Measurements from ENCODE around the gene CDK14.
"Not testable (repeated sequence)": the region's sequence is repeated elsewhere in the genome, so short reads cannot be mapped to it uniquely, and the experiment has no call there.

CDK14 gene

GRCh38 chr7:91137153-91137787 lies 541.1 kb downstream of the CDK14 start:
- no peak for DNase-seq

- no peak for DNase-seq
These were observed 541.8 kb downstream of the CDK14 start for GRCh38 chr7:91137788-91138368.

GRCh38 chr7:91140286-91140685 lies 544.2 kb downstream of the CDK14 start:
- no peak for DNase-seq

- no peak for DNase-seq
These were observed 544.9 kb downstream of the CDK14 start for GRCh38 chr7:91140982-91141381.

DNA sequence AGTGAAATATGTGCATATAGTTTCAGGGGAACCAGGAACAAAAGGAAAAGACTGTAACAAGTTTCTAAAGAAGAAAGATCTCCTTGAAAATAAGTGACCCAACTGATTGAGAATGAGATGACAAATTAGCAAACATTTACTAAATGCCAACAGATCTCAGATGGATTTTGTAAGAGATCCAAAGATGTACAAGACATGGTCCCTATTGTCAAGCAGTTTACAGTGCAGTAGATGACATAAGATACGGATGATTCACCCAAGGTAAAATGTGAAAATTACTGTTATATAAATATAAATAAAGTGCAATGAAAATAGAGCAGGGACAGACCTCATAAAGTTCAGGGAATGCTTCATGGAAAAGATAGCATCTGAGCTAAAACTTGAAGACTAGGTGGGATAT lies 546.6 kb downstream of the CDK14 start:
- DNase-seq: no peak

GRCh38 chr7:91149341-91150246 lies 553.5 kb downstream of the CDK14 start:
- no peak for DNase-seq

DNA sequence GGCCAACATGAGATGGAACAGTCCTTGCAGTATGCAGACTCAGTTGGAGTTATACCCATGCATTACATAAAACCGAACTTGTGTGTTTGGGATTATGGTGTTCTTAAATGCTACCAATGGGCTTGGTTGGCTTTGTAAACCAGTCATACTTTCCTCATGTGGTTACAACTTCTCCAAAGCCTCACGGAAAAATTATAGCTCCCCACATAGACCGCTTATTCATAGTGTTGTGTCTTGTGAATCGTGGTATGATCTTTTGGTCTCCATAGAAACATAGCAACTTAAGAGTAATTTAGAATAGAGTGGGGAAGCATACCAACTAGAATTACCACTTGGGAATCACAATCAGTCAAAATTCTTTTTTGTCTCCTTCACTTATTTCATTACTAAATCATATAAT lies 555.8 kb downstream of the CDK14 start:
- no peak for DNase-seq

DNA sequence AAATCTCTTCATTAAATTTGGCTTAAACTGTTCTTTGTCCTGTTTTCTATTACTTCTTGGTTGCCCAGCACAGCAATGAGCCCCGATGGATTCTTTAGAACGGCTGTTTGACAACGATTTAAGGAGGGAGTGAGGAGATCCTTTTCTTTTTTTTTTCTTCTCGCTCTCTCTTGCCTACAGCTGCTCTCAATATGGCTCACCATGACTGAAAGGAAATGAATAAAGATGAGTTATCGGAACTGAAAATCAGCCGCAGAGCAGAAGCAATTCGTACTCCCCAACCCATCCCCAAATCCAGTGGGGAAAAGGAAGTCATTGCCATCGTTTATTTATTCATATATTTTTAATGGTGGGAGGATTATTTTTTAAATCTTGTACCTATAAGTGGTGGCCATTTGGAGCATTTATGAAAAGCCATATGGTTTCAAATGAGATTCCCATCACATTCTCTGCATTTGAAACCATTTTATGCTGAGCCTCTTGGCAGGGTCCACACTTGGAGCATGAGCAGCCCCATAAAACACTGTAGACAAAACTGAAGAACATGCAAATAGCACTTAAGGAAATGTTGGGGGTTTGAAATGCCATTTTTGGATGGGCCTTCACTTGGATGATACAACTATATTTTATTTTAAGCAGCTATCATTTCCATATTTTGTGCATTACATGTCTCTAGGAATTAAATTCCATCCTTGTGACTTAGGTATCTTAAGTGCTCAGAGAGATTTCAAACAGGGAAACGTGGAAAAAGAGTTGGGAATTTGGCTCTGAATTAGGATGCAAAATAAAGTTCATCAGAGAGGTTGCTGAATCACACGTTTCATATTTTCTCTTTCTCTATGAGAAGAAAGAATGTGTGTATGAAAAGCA lies 560.4 kb downstream of the CDK14 start:
- no peak for DNase-seq

- DNase-seq: no peak
These were observed 561.6 kb downstream of the CDK14 start for GRCh38 chr7:91157579-91158320.

GRCh38 chr7:91162436-91162835 lies 566.3 kb downstream of the CDK14 start:
- no peak for DNase-seq

DNA sequence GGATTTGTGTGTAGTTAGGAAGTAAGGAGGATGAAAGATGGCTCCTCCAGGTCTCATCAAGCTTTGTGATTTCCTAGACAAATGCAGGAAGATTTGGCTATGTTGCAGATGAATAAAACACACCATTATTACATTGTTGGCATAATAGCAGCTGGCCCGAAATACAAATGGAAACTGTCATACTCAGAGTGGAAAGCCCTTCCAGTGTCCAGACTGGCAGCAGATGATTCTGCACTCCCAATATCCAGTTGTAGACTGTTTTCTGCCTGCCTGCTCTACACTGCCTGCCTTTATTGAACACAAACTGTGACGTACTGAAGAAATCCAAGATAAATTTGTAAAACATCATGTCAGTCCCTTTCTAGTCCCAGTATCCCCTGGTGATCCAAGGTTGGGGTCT lies 568.4 kb downstream of the CDK14 start:
- DNase-seq: no peak

GRCh38 chr7:91165006-91165845 lies 569.1 kb downstream of the CDK14 start:
- DNase-seq: no peak

DNA sequence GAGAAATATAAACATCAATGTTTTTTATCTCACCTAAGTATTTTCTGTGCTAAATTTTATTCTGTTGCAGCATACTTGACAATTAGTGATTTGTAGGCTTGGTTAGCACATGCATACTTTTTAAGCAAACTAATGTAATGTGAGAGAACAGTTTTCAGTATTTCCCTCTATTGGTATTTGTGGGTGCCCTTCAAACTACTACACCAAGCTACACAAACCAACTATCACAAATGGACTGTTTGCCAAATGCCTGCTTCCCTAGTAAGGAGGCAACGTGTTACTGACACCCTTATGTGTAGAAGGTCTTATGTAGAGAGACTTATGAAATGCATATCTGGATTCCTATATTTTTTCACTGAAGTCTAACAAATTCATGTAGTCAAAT lies 569.7 kb downstream of the CDK14 start:
- no peak for DNase-seq

DNA sequence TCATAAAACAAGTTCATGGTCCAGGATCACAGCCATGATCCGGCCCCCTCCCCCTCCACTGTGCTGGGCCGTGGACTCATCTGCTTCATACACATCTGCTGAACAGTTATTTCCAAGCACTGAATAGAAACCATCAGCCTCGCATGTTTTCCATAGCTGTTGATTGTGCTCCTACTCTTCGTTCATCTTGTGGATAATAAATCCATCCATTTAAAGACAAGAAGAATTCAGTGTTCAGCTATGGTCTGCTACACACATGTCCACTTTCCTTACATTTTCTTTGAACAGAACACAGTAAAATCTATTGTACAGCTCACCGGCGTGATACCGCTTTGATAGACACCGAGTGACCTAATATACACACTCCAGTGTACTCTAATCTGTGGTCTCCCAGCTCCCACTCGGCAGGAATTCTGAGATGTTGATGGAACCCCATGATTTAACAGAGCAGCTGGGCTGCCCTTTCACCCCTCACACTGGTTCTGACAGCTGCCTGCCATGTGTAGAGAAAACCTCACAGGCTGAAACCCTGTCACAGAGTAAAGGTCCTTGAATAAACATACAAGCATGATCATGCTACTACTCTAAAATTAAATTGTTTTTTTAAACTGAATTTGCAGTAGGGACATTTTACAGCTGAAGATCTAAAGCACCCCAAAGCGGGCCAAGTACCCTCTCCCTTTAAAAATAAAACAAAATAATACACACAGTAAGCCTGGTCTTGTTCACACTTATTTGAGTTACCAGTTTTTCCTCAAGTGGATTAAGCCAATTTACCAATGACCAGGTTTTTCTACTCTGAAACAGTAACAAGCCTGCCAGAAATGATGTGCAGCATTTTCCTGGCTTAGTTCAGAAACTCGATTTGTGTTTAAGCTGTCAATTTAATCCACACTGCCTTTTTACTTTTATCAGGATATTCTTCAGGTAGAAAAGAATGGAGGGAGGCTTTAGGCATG lies 573.0 kb downstream of the CDK14 start:
- DNase-seq: no peak

DNA sequence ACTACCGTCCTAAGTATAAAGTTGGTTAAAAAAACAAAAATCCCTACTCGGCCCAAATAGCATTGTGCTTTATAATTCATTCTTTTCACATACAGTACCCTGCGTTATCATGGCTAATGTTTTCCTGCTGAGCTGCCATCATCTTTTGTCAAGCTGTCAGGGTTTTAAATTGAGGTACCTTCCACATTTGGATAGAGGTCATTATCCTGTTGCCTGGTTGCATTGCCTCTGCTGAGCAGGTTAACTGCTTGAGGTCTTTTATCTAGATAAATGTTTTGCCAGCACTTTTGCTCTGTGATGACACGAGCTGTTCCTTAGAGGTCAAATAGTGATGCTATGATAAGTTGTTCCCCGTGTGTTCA lies 573.7 kb downstream of the CDK14 start:
- no peak for DNase-seq

- DNase-seq: not testable (repeated sequence)
These were observed 577.1 kb downstream of the CDK14 start for GRCh38 chr7:91173265-91173664.

- DNase-seq: no peak
These were observed 584.6 kb downstream of the CDK14 start for GRCh38 chr7:91180746-91181145.

- DNase-seq: no peak
These were observed 585.8 kb downstream of the CDK14 start for GRCh38 chr7:91181949-91182348.

DNA sequence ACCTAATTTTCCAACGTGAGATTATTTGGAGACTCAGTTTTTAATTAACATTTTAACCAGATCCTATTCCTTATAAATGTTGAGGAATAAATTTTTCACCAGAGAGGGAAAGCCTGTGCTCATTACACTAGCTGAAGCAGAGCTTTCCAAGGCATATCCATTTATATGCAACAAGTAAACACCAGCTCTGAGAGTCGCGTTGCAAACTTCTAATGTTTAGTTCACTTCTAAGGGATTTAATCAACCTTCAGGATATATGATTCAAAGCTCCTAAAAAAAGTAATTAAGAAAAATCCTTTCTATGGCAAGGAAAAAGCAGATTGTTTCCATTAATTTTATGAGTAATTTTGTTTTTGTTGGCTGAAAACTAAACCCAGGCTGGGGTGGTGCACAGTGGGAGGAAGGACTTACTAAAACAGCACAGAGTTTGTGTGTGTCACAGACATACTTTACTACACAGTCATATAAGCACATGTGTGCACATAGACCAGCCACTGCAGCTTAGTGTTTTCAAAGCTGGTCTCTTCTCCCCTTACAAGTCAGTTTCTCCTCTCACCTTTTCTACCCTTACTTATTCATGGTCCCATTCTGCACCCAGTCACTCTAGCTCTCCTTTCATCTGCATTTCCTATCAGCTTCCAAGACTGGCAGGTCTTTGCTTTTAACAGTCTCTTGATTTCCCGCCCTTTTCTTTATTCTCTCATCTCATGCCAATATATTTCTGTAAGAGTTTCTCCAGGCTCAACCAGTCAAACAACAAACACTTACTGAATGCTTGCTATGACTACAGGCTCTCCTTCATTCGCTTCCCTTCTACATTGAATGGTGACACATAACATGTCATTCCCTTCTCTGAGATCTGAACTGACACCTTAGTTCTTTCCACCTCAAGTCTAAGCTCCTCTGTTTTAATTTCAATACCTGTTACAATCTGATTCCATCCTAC lies 587.0 kb downstream of the CDK14 start:
- no peak for DNase-seq
